Activated CD4-positive, CD25-positive, alpha-beta regulatory T cell treated with anti-CD3 and anti-CD28 coated beads, Interleukin-2, amount 50 U/mL, for 72 hours (primary cell): ENCODE results near the gene IL12RB2.
A peak's percentile ranks its signal among the peaks of the same experiment; 100 is the strongest.

Source experiments
- DNase-seq: peaks from one replicate; pipeline ENCODE4 v3.0.0; 2021

The IL12RB2 gene

GRCh38 chr1:67307251-67308060, at the start of gene IL12RB2:
Gene IL12RB2, plus strand, starts transcription at chr1:67307873. Its CDS starts 12,496 bp downstream, at chr1:67320369.
- DNase-seq: peak; percentile 57

- DNase-seq: no peak
These were observed 46.0 kb upstream of the IL12RB2 start for GRCh38 chr1:67261680-67262079.

- DNase-seq: no peak
These were observed 44.9 kb upstream of the IL12RB2 start for GRCh38 chr1:67262735-67263134.

GRCh38 chr1:67264152-67264551, 43.5 kb upstream of the IL12RB2 start:
- no peak for DNase-seq

- DNase-seq: no peak
These were observed 42.8 kb upstream of the IL12RB2 start for GRCh38 chr1:67264899-67265298.

GRCh38 chr1:67269061-67269460, 38.6 kb upstream of the IL12RB2 start:
- no peak for DNase-seq

- no peak for DNase-seq
These were observed 37.1 kb upstream of the IL12RB2 start for GRCh38 chr1:67270541-67270940.

GRCh38 chr1:67273591-67273990, 34.1 kb upstream of the IL12RB2 start:
- no peak for DNase-seq

- no peak for DNase-seq
These were observed 32.9 kb upstream of the IL12RB2 start for GRCh38 chr1:67274623-67275325.

- no peak for DNase-seq
These were observed 27.0 kb upstream of the IL12RB2 start for GRCh38 chr1:67280696-67281095.

- DNase-seq: no peak
These were observed 26.4 kb upstream of the IL12RB2 start for GRCh38 chr1:67281244-67281643.

GRCh38 chr1:67285780-67286488, 21.7 kb upstream of the IL12RB2 start:
- no peak for DNase-seq

- no peak for DNase-seq
These were observed 17.4 kb upstream of the IL12RB2 start for GRCh38 chr1:67290236-67290635.

- no peak for DNase-seq
These were observed 12.6 kb upstream of the IL12RB2 start for GRCh38 chr1:67294836-67295617.

GRCh38 chr1:67298762-67299161, 8.9 kb upstream of the IL12RB2 start:
- no peak for DNase-seq

GRCh38 chr1:67299296-67299695, 8.4 kb upstream of the IL12RB2 start:
- DNase-seq: no peak

GRCh38 chr1:67300561-67300960, 7.1 kb upstream of the IL12RB2 start:
- no peak for DNase-seq

- no peak for DNase-seq
These were observed 3.6 kb upstream of the IL12RB2 start for GRCh38 chr1:67304023-67304422.

- DNase-seq: no peak
These were observed 1.1 kb upstream of the IL12RB2 start for GRCh38 chr1:67306547-67306946.

- peak; percentile 47 for DNase-seq
These were observed 463 bp downstream of the IL12RB2 start for GRCh38 chr1:67308136-67308535.

- no peak for DNase-seq
These were observed 4.9 kb downstream of the IL12RB2 start for GRCh38 chr1:67312615-67313014.

- DNase-seq: no peak
These were observed 6.4 kb downstream of the IL12RB2 start for GRCh38 chr1:67313934-67314671.
